Osteocyte (in vitro differentiated cells): ENCODE measurements around the gene MDN1. TPM values are rescaled to one million over a fixed set of nuclear protein-coding genes. Genes with fewer than 3 reads are reported as not detected.

Experiments
- DNase-seq: peaks from one replicate; pipeline ENCODE4 v3.0.0; 2021; ENCODE audit warnings: mixed read lengths; ENCODE audit not compliant: unreplicated experiment; ENCODE audit errors: extremely low spot score
- H3K27ac Mint-ChIP-seq: one replicate; pipeline ENCODE4 v1.8.0; 2021; ENCODE audit warnings: mild to moderate bottlenecking, mixed read lengths; ENCODE audit not compliant: unreplicated experiment
- H3K27me3 Mint-ChIP-seq: one replicate; pipeline ENCODE4 v1.8.0; 2021; ENCODE audit warnings: mixed read lengths; ENCODE audit not compliant: unreplicated experiment
- H3K36me3 Mint-ChIP-seq: one replicate; pipeline ENCODE4 v1.8.0; 2021; ENCODE audit warnings: mixed read lengths; ENCODE audit not compliant: unreplicated experiment
- H3K4me1 Mint-ChIP-seq: one replicate; pipeline ENCODE4 v1.8.0; 2021; ENCODE audit warnings: mixed read lengths; ENCODE audit not compliant: unreplicated experiment
- H3K4me3 Mint-ChIP-seq: one replicate; pipeline ENCODE4 v1.8.0; 2021; ENCODE audit warnings: mild to moderate bottlenecking, moderate library complexity, mixed read lengths; ENCODE audit not compliant: unreplicated experiment
- H3K9me3 Mint-ChIP-seq: one replicate; pipeline ENCODE4 v1.8.0; 2021; ENCODE audit warnings: mixed read lengths; ENCODE audit not compliant: unreplicated experiment
- CTCF ChIP-seq: fragments of 200-600 bp; sonication (generic); IDR thresholded peaks from 2 replicates; pipeline ENCODE4 v1.5.0; 2021; ENCODE audit warnings: antibody characterized with exemption, mild to moderate bottlenecking, moderate library complexity
- total RNA-seq: library from RNA; stranded (reverse); gene quantifications from 2 replicates; pipeline ENCODE4 v1.2.1, GENCODE V29; 2021

MDN1 gene
- total RNA-seq, 1 donor from 2014 or later = 30.8 TPM

- Mint-ChIP-seq H3K9me3 (no peaks in the 10 kb centered on the region), H3K36me3 (no peaks in the 10 kb centered on the region), H3K27ac (no peak overlapping the region), H3K4me1 (no peaks in the 10 kb centered on the region), H3K27me3 (no peaks in the 10 kb centered on the region), H3K4me3 (no peak overlapping the region)
- no peak for TF ChIP-seq CTCF
- no peak for DNase-seq
Measured at GRCh38 chr6:89604653-89605052, 214.9 kb downstream of the MDN1 start.

DNA sequence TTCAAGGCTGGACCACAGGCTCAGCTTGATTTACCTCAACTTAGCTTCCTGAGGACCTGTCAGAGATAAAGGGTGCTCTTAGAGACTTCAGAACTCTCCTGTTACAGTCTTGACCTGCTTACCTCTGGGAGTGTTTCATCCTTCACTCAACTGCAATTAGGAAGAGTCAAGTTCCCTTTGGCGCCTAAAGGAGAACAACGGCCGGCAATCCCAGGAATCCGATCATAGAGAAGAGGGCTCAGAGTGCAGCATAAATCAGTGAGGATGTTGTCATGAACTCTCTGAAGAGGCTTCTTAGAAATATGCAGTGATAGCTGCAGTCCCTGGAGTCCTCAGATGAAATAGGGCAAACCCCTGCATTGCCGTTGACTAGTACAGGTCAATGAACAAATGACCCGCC lies 217.4 kb downstream of the MDN1 start:
- Mint-ChIP-seq H3K4me1 (no peaks in the 10 kb centered on the region), H3K27ac (no peak overlapping the region), H3K36me3 (no peaks in the 10 kb centered on the region), H3K4me3 (no peak overlapping the region), H3K27me3 (no peaks in the 10 kb centered on the region), H3K9me3 (no peaks in the 10 kb centered on the region)
- TF ChIP-seq CTCF = no peak
- no peak for DNase-seq

- no peaks in the 10 kb centered on the region for H3K4me1 Mint-ChIP-seq
- no peaks in the 10 kb centered on the region for H3K36me3 Mint-ChIP-seq
- no peak overlapping the region for H3K27ac Mint-ChIP-seq
- no peaks in the 10 kb centered on the region for H3K9me3 Mint-ChIP-seq
- TF ChIP-seq CTCF = no peak
- H3K27me3 Mint-ChIP-seq = no peaks in the 10 kb centered on the region
- DNase-seq = no peak
- no peak overlapping the region for H3K4me3 Mint-ChIP-seq
Measured at GRCh38 chr6:89599727-89600126, 219.9 kb downstream of the MDN1 start.

- H3K4me3 Mint-ChIP-seq = no peak overlapping the region
- no peak for DNase-seq
- no peaks in the 10 kb centered on the region for H3K27me3 Mint-ChIP-seq
- H3K27ac Mint-ChIP-seq = no peak overlapping the region
- H3K36me3 Mint-ChIP-seq = no peaks in the 10 kb centered on the region
- H3K4me1 Mint-ChIP-seq = no peaks in the 10 kb centered on the region
- TF ChIP-seq CTCF = no peak
- no peaks in the 10 kb centered on the region for H3K9me3 Mint-ChIP-seq
Measured at GRCh38 chr6:89597988-89598387, 221.6 kb downstream of the MDN1 start.

DNA sequence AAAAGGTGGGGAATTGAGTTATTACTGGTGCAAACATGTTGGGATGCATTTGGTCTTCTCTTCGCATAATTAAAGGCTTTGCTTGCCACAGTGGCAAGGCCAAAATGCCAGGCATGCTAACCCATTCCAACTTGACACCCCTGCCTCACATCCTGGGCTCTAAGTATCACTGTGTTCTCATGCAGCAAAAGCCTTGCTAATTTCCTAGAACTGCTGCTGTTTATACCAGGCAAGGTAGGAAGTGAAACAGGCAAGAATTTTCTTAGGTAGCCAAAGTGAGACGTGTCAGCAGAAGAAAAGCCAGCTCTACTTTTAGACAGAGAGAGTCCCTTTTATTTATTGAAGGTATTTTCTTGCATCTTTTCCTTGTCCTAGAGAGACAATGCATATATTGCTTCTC lies 222.2 kb downstream of the MDN1 start:
- Mint-ChIP-seq H3K4me3 (no peak overlapping the region), H3K27ac (no peak overlapping the region), H3K27me3 (no peaks in the 10 kb centered on the region), H3K36me3 (no peaks in the 10 kb centered on the region), H3K9me3 (no peaks in the 10 kb centered on the region), H3K4me1 (no peaks in the 10 kb centered on the region)
- no peak for TF ChIP-seq CTCF
- DNase-seq = no peak
